ENCODE results near the gene PDZRN3. TPM values are rescaled to one million over a fixed set of nuclear protein-coding genes. Genes with fewer than 3 reads are reported as not detected.

The PDZRN3 gene
- total RNA-seq, 1 experiment from 2014 or later, result 12.5 TPM

DNA sequence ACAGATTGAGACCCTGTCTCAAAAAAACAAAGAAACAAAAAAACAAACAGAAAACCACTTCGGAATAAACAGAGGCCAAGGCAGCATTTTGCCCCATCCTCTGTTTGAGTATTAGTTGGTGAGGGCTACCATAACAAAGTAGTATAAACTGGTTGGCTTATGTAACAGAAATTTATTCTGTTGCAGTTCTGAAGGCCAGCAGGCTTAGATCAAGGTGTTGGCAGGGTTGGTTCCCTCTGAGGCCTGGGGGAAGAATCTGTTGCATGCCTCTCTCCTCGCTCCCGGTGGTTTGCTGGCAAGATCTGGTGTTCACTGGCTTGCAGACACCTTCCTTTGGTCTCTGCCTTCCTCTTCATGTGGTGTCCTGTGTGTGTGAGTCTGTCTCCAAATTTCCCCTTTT lies 261.6 kb downstream of the PDZRN3 start:
- ChIA-PET CTCF (no interaction called here), POLR2A (no interaction called here)
- peaks cover 15% of the 10 kb centered on the region for H3K4me1 ChIP-seq
- intact Hi-C loops (cut with micrococcal nuclease; ENCODE audit: unreplicated experiment), result no loop called here
- Mint-ChIP-seq H3K4me1 (ENCODE audit: low read depth, unreplicated experiment) (peaks cover 9% of the 10 kb centered on the region), H3K36me3 (ENCODE audit: insufficient read depth, unreplicated experiment) (no peaks in the 10 kb centered on the region), H3K9me3 (ENCODE audit: unreplicated experiment) (no peaks in the 10 kb centered on the region), H3K27ac (ENCODE audit: unreplicated experiment) (no peak overlapping the region), H3K27me3 (ENCODE audit: insufficient read depth, unreplicated experiment) (peaks cover 3% of the 10 kb centered on the region), H3K4me3 (ENCODE audit: unreplicated experiment) (no peak overlapping the region)
- TF ChIP-seq, protein P1, sequence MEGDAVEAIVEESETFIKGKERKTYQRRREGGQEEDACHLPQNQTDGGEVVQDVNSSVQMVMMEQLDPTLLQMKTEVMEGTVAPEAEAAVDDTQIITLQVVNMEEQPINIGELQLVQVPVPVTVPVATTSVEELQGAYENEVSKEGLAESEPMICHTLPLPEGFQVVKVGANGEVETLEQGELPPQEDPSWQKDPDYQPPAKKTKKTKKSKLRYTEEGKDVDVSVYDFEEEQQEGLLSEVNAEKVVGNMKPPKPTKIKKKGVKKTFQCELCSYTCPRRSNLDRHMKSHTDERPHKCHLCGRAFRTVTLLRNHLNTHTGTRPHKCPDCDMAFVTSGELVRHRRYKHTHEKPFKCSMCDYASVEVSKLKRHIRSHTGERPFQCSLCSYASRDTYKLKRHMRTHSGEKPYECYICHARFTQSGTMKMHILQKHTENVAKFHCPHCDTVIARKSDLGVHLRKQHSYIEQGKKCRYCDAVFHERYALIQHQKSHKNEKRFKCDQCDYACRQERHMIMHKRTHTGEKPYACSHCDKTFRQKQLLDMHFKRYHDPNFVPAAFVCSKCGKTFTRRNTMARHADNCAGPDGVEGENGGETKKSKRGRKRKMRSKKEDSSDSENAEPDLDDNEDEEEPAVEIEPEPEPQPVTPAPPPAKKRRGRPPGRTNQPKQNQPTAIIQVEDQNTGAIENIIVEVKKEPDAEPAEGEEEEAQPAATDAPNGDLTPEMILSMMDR (IDR thresholded peaks at IDR 0.05; ENCODE audit: insufficient read depth in 1 of 2, low read depth in 1 of 2, low read length in 1 of 2, severe bottlenecking in 1 of 2, unreplicated experiment in 1 of 2), result no peak
- no peak for DNase-seq
- no peaks in the 10 kb centered on the region for H3K27me3 ChIP-seq (replicated peaks; ENCODE audit: control insufficient read depth, insufficient read depth, low read length)
- H3K9me3 ChIP-seq, result peaks cover 7% of the 10 kb centered on the region; the same call in 1 of the 2 replicates
- no TSS peak for BruUV-seq (replicated peaks)
- no peak overlapping the region for H3K4me3 ChIP-seq (ENCODE audit: low read depth, low read length)
- no peaks in the 10 kb centered on the region for H3K36me3 ChIP-seq (ENCODE audit: control insufficient read depth, insufficient read depth, low read length)

DNA sequence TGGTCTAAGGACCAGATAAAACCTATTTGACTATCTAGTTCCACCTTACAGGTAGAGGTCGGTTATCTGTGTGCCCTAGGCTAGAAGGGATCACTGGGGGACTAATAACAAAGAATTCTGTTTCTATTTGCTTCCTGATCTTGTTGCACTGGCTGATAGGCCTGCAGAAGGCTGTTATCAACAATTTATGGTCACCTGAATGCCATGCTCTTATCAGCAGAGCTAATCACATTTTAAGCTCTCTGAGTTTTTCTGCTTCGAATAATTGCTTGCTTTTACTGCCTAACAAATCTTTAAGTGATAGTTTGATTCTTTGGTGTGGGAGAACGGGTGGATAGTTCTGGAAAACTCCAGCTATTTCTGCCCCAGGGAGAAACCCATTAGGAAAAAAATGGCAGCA lies 263.1 kb downstream of the PDZRN3 start:
- intact Hi-C loops (cut with micrococcal nuclease; ENCODE audit: unreplicated experiment), result no loop called here
- ChIA-PET POLR2A (no interaction called here), CTCF (no interaction called here)
- TF ChIP-seq, protein P1 (IDR thresholded peaks at IDR 0.05; ENCODE audit: insufficient read depth in 1 of 2, low read depth in 1 of 2, low read length in 1 of 2, severe bottlenecking in 1 of 2, unreplicated experiment in 1 of 2), result no peak
- H3K4me3 Mint-ChIP-seq (ENCODE audit: unreplicated experiment), result no peak overlapping the region
- H3K4me1 Mint-ChIP-seq (ENCODE audit: low read depth, unreplicated experiment), result peaks cover 9% of the 10 kb centered on the region
- no TSS peak for BruUV-seq (replicated peaks)
- peaks cover 5% of the 10 kb centered on the region for H3K27me3 Mint-ChIP-seq (ENCODE audit: insufficient read depth, unreplicated experiment)
- H3K27ac Mint-ChIP-seq (ENCODE audit: unreplicated experiment), result no peak overlapping the region
- no peaks in the 10 kb centered on the region for H3K9me3 Mint-ChIP-seq (ENCODE audit: unreplicated experiment)
- no peaks in the 10 kb centered on the region for H3K36me3 Mint-ChIP-seq (ENCODE audit: insufficient read depth, unreplicated experiment)
- no peaks in the 10 kb centered on the region for H3K27me3 ChIP-seq (replicated peaks; ENCODE audit: control insufficient read depth, insufficient read depth, low read length)
- peak; percentile 41 to 52 for DNase-seq
- H3K4me3 ChIP-seq (ENCODE audit: low read depth, low read length), result no peak overlapping the region
- peaks cover 7% of the 10 kb centered on the region; the same call in 1 of the 2 replicates for H3K9me3 ChIP-seq
- H3K36me3 ChIP-seq (ENCODE audit: control insufficient read depth, insufficient read depth, low read length), result no peaks in the 10 kb centered on the region
- H3K4me1 ChIP-seq, result peaks cover 15% of the 10 kb centered on the region

DNA sequence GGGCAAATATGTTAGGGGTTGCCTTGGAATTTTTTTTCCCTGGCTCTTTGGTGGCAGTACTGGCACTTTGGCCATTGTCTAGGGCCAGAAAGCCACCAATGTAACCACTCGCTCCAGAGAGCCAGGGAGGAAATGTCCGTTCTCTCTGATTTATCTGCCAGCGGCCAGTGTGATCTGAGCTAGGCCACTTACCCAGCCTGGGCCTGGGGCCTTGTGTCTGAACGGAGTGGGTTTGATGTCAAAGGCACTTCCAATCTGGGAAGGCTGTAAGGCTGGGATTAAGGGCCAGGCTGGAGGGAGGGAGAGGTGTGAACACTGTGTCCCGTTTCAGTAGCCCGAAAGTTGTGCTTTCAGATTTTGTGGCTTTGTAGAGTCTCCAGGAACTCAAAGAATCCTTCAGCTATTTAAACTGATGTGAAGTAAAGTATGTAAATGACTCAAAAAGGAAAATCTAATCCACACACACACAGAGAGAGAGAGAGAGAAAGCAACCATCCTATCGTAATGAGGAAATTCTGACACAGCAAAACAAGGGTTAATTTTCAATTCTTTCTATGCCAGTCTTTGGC lies 271.0 kb downstream of the PDZRN3 start:
- no peaks in the 10 kb centered on the region for H3K4me1 Mint-ChIP-seq (ENCODE audit: low read depth, unreplicated experiment)
- H3K9me3 Mint-ChIP-seq (ENCODE audit: unreplicated experiment), result no peaks in the 10 kb centered on the region
- H3K4me3 ChIP-seq (ENCODE audit: low read depth, low read length), result no peak overlapping the region
- ChIA-PET POLR2A (no interaction called here), CTCF (no interaction called here)
- H3K27me3 Mint-ChIP-seq (ENCODE audit: insufficient read depth, unreplicated experiment), result peaks cover 9% of the 10 kb centered on the region
- H3K4me3 Mint-ChIP-seq (ENCODE audit: unreplicated experiment), result no peak overlapping the region
- H3K36me3 Mint-ChIP-seq (ENCODE audit: insufficient read depth, unreplicated experiment), result no peaks in the 10 kb centered on the region
- H3K36me3 ChIP-seq (ENCODE audit: control insufficient read depth, insufficient read depth, low read length), result no peaks in the 10 kb centered on the region
- intact Hi-C loops (cut with micrococcal nuclease; ENCODE audit: unreplicated experiment), result no loop called here
- no peaks in the 10 kb centered on the region for H3K4me1 ChIP-seq
- no peaks in the 10 kb centered on the region for H3K9me3 ChIP-seq
- H3K27ac Mint-ChIP-seq (ENCODE audit: unreplicated experiment), result no peak overlapping the region
- no TSS peak for BruUV-seq (replicated peaks)
- no peaks in the 10 kb centered on the region for H3K27me3 ChIP-seq (replicated peaks; ENCODE audit: control insufficient read depth, insufficient read depth, low read length)
- TF ChIP-seq, protein P1 (IDR thresholded peaks at IDR 0.05; ENCODE audit: insufficient read depth in 1 of 2, low read depth in 1 of 2, low read length in 1 of 2, severe bottlenecking in 1 of 2, unreplicated experiment in 1 of 2), result no peak
- no peak for DNase-seq
